ENCODE data around the gene NEK7. TPM values are rescaled to one million over a fixed set of nuclear protein-coding genes. Genes with fewer than 3 reads are reported as not detected.

The NEK7 gene
- total and polyA plus RNA-seq, 9 of the 15 experiments (the other 6 are each of a cell fraction or from before 2014, with no cell fraction given): 8.5 to 37.3 (median 27.7) TPM

- TF ChIP-seq MYNN (IDR thresholded peaks at IDR 0.05) (no peak), MYNN (CRISPR knock-in tag; IDR thresholded peaks at IDR 0.05) (no peak), DACH1 (IDR thresholded peaks at IDR 0.05; ENCODE audit: partially characterized antibody) (no peak), ZNF780A (CRISPR knock-in tag; IDR thresholded peaks at IDR 0.05) (no peak), HMBOX1 (IDR thresholded peaks at IDR 0.05) (0 out of 2 replicates have a peak, but pooled peaks have one; percentile 26), ZNF639 (CRISPR knock-in tag; conservative IDR thresholded peaks at IDR 0.05 in 1 of 2, IDR thresholded peaks at IDR 0.05 in 1 of 2) (no peak), CEBPG (CRISPR knock-in tag; IDR thresholded peaks at IDR 0.05) (no peak), CEBPG (tag; conservative IDR thresholded peaks at IDR 0.05 in 1 of 2, IDR thresholded peaks at IDR 0.05 in 1 of 2) (no peak), ZC3H4 (CRISPR knock-in tag; IDR thresholded peaks at IDR 0.05; ENCODE audit: borderline replicate concordance) (no peak), C11orf30 (IDR thresholded peaks at IDR 0.05; ENCODE audit: low read depth) (0 out of 2 replicates have a peak, but pooled peaks have one; percentile 10), SNRNP70 (optimal IDR thresholded peaks at IDR 0.05; ENCODE audit: low read depth, low read length) (no peak), SAFB2 (IDR thresholded peaks at IDR 0.05; ENCODE audit: borderline replicate concordance, low read depth, low read length, severe bottlenecking) (no peak), MAFF (IDR thresholded peaks at IDR 0.05; ENCODE audit: low read length) (no peak), NFE2 (IDR thresholded peaks at IDR 0.05; ENCODE audit: low read depth) (peak; percentile 14; the same call in 1 of the 2 replicates)
- ATAC-seq (peak; percentile 17; the same call in 2 of the 3 replicates), FAIRE-seq (peak; percentile 11), DNase-seq (ENCODE audit: extremely low read depth in 1 of 4, low spot score in 3 of 4) (peak in 1 of 4 experiments; percentile 21)
- ChIA-PET POLR2A (interaction anchor here (1.1 to 1.2 kb wide), 2 partner anchors 9 to 29 kb away, joined by 3 to 4 read pairs; no protein-coding TSS in a partner anchor), CTCF (ENCODE audit: low intra/inter-chr PET ratio) (no interaction called here)
- Histone ChIP-seq H3K4me2 (ENCODE audit: insufficient read depth, low read length) (no peak overlapping the region), H3K4me1 (replicated peaks in 1 of 2; ENCODE audit: control insufficient read depth in 2 of 2, insufficient read depth in 2 of 2, low read length in 2 of 2) (peaks cover 0 to 23% of the 10 kb centered on the region in 2 experiments; a peak in 3 of 5 replicates), H2AFZ (ENCODE audit: low read depth, low read length) (no peak overlapping the region), H3K9ac (ENCODE audit: insufficient read depth in 1 of 2, low read depth in 2 of 2, low read length in 2 of 2) (no peak overlapping the region), H3K9me3 (replicated peaks; ENCODE audit: control insufficient read depth, insufficient read depth, low read depth, low read length) (no peaks in the 10 kb centered on the region), H3K27me3 (ENCODE audit: control insufficient read depth in 2 of 2, insufficient read depth in 2 of 2, low read length in 2 of 2) (no peaks in the 10 kb centered on the region), H3K36me3 (ENCODE audit: control insufficient read depth, insufficient read depth, low read length) (no peaks in the 10 kb centered on the region), H3K27ac (ENCODE audit: extremely low read depth, low read depth, low read length) (no peak overlapping the region; the same call in 2 of the 3 replicates), H3K9me1 (ENCODE audit: control insufficient read depth, insufficient read depth, low read length) (peaks cover 5% of the 10 kb centered on the region), H3K79me2 (ENCODE audit: control insufficient read depth, insufficient read depth, low read length) (peaks cover 89% of the 10 kb centered on the region), H4K20me1 (replicated peaks; ENCODE audit: control insufficient read depth, insufficient read depth, low read length) (peaks cover 11% of the 10 kb centered on the region; the same call in 1 of the 2 replicates), H3K4me3 (no peak overlapping the region)
- in situ Hi-C loops (cut with MboI) (no loop called here), intact Hi-C loops (cut with micrococcal nuclease) (no loop called here)
- BruUV-seq (replicated peaks): no TSS peak
- WGBS (ENCODE audit: insufficient coverage, low coverage, missing lambda C conversion rate): 41% methylated on average over 2 of the region's 2 CpGs
Measured at GRCh38 chr1:198186916-198187580, 30.2 kb downstream of the NEK7 start.
